ENCODE results near the gene KRT16. TPM values are rescaled to one million over a fixed set of nuclear protein-coding genes. Genes with fewer than 3 reads are reported as not detected.
"Not testable (repeated sequence)": the region's sequence is repeated elsewhere in the genome, so short reads cannot be mapped to it uniquely, and the experiment has no call there.

Gene KRT16
- total RNA-seq, 4 donors from 2014 or later, result 65.7 to 772 (median 341) TPM

- TF ChIP-seq POLR2AphosphoS5 (IDR thresholded peaks at IDR 0.05) (no peak), EP300 (IDR thresholded peaks at IDR 0.05) (no peak), CTCF (IDR thresholded peaks at IDR 0.05) (no peak), POLR2A (IDR thresholded peaks at IDR 0.05) (no peak)
- H3K36me3 ChIP-seq, result no peaks in the 10 kb centered on the region
- no peak overlapping the region for H3K27ac ChIP-seq
- 69% methylated on average over 2 of the region's 2 CpGs for WGBS
- no peaks in the 10 kb centered on the region for H3K9me3 ChIP-seq
- peaks cover 51% of the 10 kb centered on the region for H3K4me1 ChIP-seq
- DNase-seq (ENCODE audit: low spot score in 2 of 2), result no peak
- H3K27me3 ChIP-seq, result peaks cover 20% of the 10 kb centered on the region
- peak overlapping the region; percentile 24 for H3K4me3 ChIP-seq
These were observed 9.3 kb upstream of the KRT16 start for GRCh38 chr17:41621916-41622315.

GRCh38 chr17:41621435-41621817, 8.9 kb upstream of the KRT16 start:
- WGBS, result 94% methylated on average over 11 of the region's 11 CpGs
- Histone ChIP-seq H3K27me3 (peaks cover 20% of the 10 kb centered on the region), H3K4me3 (peak overlapping the region; percentile 24), H3K4me1 (peaks cover 51% of the 10 kb centered on the region)
- not testable (repeated sequence) for H3K9me3 ChIP-seq, H3K27ac ChIP-seq, H3K36me3 ChIP-seq
- DNase-seq (ENCODE audit: low spot score in 2 of 2), result peak in 1 of 2 donors; percentile 36

- Histone ChIP-seq H3K4me1 (peaks cover 47% of the 10 kb centered on the region), H3K27me3 (peaks cover 20% of the 10 kb centered on the region), H3K36me3 (no peaks in the 10 kb centered on the region), H3K4me3 (peak overlapping the region; percentile 14), H3K27ac (no peak overlapping the region), H3K9me3 (no peaks in the 10 kb centered on the region)
- peak in 1 of 2 donors; percentile 56 for DNase-seq (ENCODE audit: low spot score in 2 of 2)
- TF ChIP-seq POLR2A (IDR thresholded peaks at IDR 0.05) (no peak), CTCF (IDR thresholded peaks at IDR 0.05) (no peak), EP300 (IDR thresholded peaks at IDR 0.05) (no peak), POLR2AphosphoS5 (IDR thresholded peaks at IDR 0.05) (no peak)
- WGBS, result 64% methylated on average over 11 of the region's 21 CpGs
These were observed 8.2 kb upstream of the KRT16 start for GRCh38 chr17:41620583-41621434.

GRCh38 chr17:41619927-41620582, 7.5 kb upstream of the KRT16 start:
- peaks cover 41% of the 10 kb centered on the region for H3K4me1 ChIP-seq
- H3K27me3 ChIP-seq, result peaks cover 20% of the 10 kb centered on the region
- not testable (repeated sequence) for H3K27ac ChIP-seq, H3K4me3 ChIP-seq, H3K9me3 ChIP-seq, H3K36me3 ChIP-seq
- DNase-seq (ENCODE audit: low spot score in 2 of 2), result peak in 1 of 2 donors; percentile 46
- WGBS, result 81% methylated on average over 6 of the region's 6 CpGs

GRCh38 chr17:41619036-41619926, 6.7 kb upstream of the KRT16 start:
- H3K4me1 ChIP-seq, result peaks cover 34% of the 10 kb centered on the region
- no peaks in the 10 kb centered on the region for H3K36me3 ChIP-seq
- DNase-seq (ENCODE audit: low spot score in 2 of 2), result peak in 1 of 2 donors; percentile 57
- H3K27me3 ChIP-seq, result peaks cover 20% of the 10 kb centered on the region
- TF ChIP-seq POLR2A (IDR thresholded peaks at IDR 0.05) (no peak), EP300 (IDR thresholded peaks at IDR 0.05) (no peak), CTCF (IDR thresholded peaks at IDR 0.05) (no peak), POLR2AphosphoS5 (IDR thresholded peaks at IDR 0.05) (no peak)
- H3K4me3 ChIP-seq, result no peak overlapping the region
- no peak overlapping the region for H3K27ac ChIP-seq
- WGBS, result 77% methylated on average over 17 of the region's 20 CpGs
- no peaks in the 10 kb centered on the region for H3K9me3 ChIP-seq
